CD4-positive, alpha-beta T cell (primary cell): ENCODE results near the gene ARMC10. TPM values are rescaled to one million over a fixed set of nuclear protein-coding genes. Genes with fewer than 3 reads are reported as not detected.
"Not testable (repeated sequence)": the region's sequence is repeated elsewhere in the genome, so short reads cannot be mapped to it uniquely, and the experiment has no call there.

Experiments
- ATAC-seq: fragments of 200-7000 bp; cut with Tn5 transposase; one replicate; pipeline ENCODE4 v1.10.0; 2022; ENCODE audit warnings: mild to moderate bottlenecking; ENCODE audit not compliant: poor library complexity
- CTCF ChIA-PET: fragments of 350-600 bp; sonication (Branson Sonifier 250); formaldehyde crosslinking; loops from one replicate; lab custom pipeline; 2021; ENCODE audit warnings: antibody characterized with exemption, inconsistent platforms; lab: Charles Lee
- POLR2A ChIA-PET: fragments of 350-600 bp; sonication (Branson Sonifier 250); formaldehyde crosslinking; loops from one replicate; lab custom pipeline; 2021; ENCODE audit warnings: antibody characterized with exemption, inconsistent platforms; lab: Charles Lee
- DNase-seq, 14 experiments: peaks; one replicate each; pipeline ENCODE4 v3.0.0-alpha.2; 2013 to 2020; ENCODE audit warnings: mixed read lengths in 2 of 14
- H3K27ac ChIP-seq, 2 donors: one replicate each; pipeline versions ENCODE4 v1.5.1 to v1.7.0; 2013; ENCODE audit warnings: low read length in 2 of 2, low read depth in 1 of 2, mild to moderate bottlenecking in 1 of 2
- H3K27me3 ChIP-seq, 2 experiments: 1 replicate in 1 of 2; 2 replicates in 1 of 2; pipeline versions ENCODE4 v1.6.1 to v1.7.0; 2013; ENCODE audit warnings: low read length in 2 of 2, control low read depth in 1 of 2, mild to moderate bottlenecking in 1 of 2, moderate library complexity in 1 of 2; ENCODE audit not compliant: insufficient read depth in 2 of 2, control insufficient read depth in 1 of 2
- H3K36me3 ChIP-seq: one replicate; pipeline ENCODE4 v1.6.1; 2013; ENCODE audit warnings: low read length, control low read depth; ENCODE audit not compliant: insufficient read depth
- H3K4me1 ChIP-seq: one replicate; pipeline ENCODE4 v1.6.1; 2013; ENCODE audit warnings: low read length, control low read depth; ENCODE audit not compliant: insufficient read depth
- H3K4me3 ChIP-seq: one replicate; pipeline ENCODE4 v1.5.1; 2013; ENCODE audit warnings: mild to moderate bottlenecking, low read length, moderate library complexity
- H3K9me3 ChIP-seq, 2 experiments: 1 replicate in 1 of 2; 2 replicates in 1 of 2; pipeline versions ENCODE4 v1.6.1 to v1.7.0; 2013; ENCODE audit warnings: low read length in 2 of 2, mild to moderate bottlenecking in 2 of 2, control low read depth in 1 of 2, moderate library complexity in 1 of 2; ENCODE audit not compliant: control insufficient read depth in 1 of 2, insufficient read depth in 1 of 2
- H3K27ac Mint-ChIP-seq: one replicate; pipeline ENCODE4 v1.8.0; 2020; ENCODE audit warnings: mixed read lengths
- H3K27me3 Mint-ChIP-seq: one replicate; pipeline ENCODE4 v1.8.0; 2021; ENCODE audit warnings: mixed read lengths
- H3K36me3 Mint-ChIP-seq: one replicate; pipeline ENCODE4 v1.8.0; 2021; ENCODE audit warnings: low read depth, mixed read lengths
- H3K4me1 Mint-ChIP-seq: one replicate; pipeline ENCODE4 v1.8.0; 2021; ENCODE audit warnings: low read depth, mixed read lengths
- H3K4me3 Mint-ChIP-seq: one replicate; pipeline ENCODE4 v1.8.0; 2020; ENCODE audit warnings: mild to moderate bottlenecking, mixed read lengths
- H3K9me3 Mint-ChIP-seq: one replicate; pipeline ENCODE4 v1.8.0; 2020; ENCODE audit warnings: mixed read lengths
- CTCF ChIP-seq: fragments of 200-600 bp; IDR thresholded peaks from one replicate; pipeline ENCODE4 v1.8.0; 2022; ENCODE audit warnings: antibody characterized with exemption, mild to moderate bottlenecking
- intact Hi-C, 2 experiments: fragments of 100-400 bp; cut with DNase I in 1 of 2; cut with micrococcal nuclease in 1 of 2; formaldehyde crosslinking; loops; one replicate each; pipeline versions ENCODE4 v1.15.1 to v1.9.0; 2023 to 2025; cut with DNase I, micrococcal nuclease
- total RNA-seq, 174 experiments: library from RNA in 2 of 174; stranded (reverse) in 2 of 174; gene quantifications; one replicate each; pipeline ENCODE4 v1.2.3 and lab custom pipeline; 2021 to 2026

Gene ARMC10
- total RNA-seq, 2 experiments from 2014 or later, result 6.0 to 6.9 TPM

- no peaks in the 10 kb centered on the region for H3K9me3 Mint-ChIP-seq
- H3K4me3 Mint-ChIP-seq, result no peak overlapping the region
- no peak overlapping the region for H3K27ac Mint-ChIP-seq
- H3K36me3 Mint-ChIP-seq, result peaks cover 63% of the 10 kb centered on the region
- TF ChIP-seq CTCF, result no peak
- Histone ChIP-seq H3K36me3 (peaks cover 33% of the 10 kb centered on the region), H3K27me3 (no peaks in the 10 kb centered on the region), H3K4me1 (no peaks in the 10 kb centered on the region), H3K4me3 (no peak overlapping the region), H3K27ac (no peak overlapping the region), H3K9me3 (no peaks in the 10 kb centered on the region)
- no peaks in the 10 kb centered on the region for H3K27me3 Mint-ChIP-seq
- intact Hi-C loops, result no loop called here
- DNase-seq, result no peak
- CTCF ChIA-PET, result no interaction called here
- POLR2A ChIA-PET, result interaction anchor here (1.7 kb wide), 1 partner anchor 26 kb away, joined by 4 read pairs; the partner anchor contains the start of genes ARMC10 and FBXL13
- no peaks in the 10 kb centered on the region for H3K4me1 Mint-ChIP-seq
- no peak for ATAC-seq
Measured at GRCh38 chr7:103101543-103101942, 26.6 kb downstream of the ARMC10 start.

GRCh38 chr7:103106005-103106702 lies 31.2 kb downstream of the ARMC10 start:
- ATAC-seq, result no peak
- no peaks in the 10 kb centered on the region for H3K27me3 ChIP-seq
- no peak overlapping the region for H3K4me3 ChIP-seq
- peaks cover 3% of the 10 kb centered on the region for H3K9me3 Mint-ChIP-seq
- H3K27ac ChIP-seq, result no peak overlapping the region
- intact Hi-C loops, result no loop called here
- TF ChIP-seq CTCF, result no peak
- no peaks in the 10 kb centered on the region for H3K4me1 ChIP-seq
- DNase-seq, result no peak
- peaks cover 20% of the 10 kb centered on the region for H3K36me3 ChIP-seq
- H3K27ac Mint-ChIP-seq, result no peak overlapping the region
- H3K4me3 Mint-ChIP-seq, result no peak overlapping the region
- peaks cover 80% of the 10 kb centered on the region for H3K36me3 Mint-ChIP-seq
- H3K9me3 ChIP-seq, result no peaks in the 10 kb centered on the region
- H3K4me1 Mint-ChIP-seq, result peaks cover 10% of the 10 kb centered on the region
- POLR2A ChIA-PET, result no interaction called here
- CTCF ChIA-PET, result interaction anchor here (0.6 kb wide), 1 partner anchor 20 kb away, joined by 3 read pairs; no protein-coding TSS in a partner anchor
- H3K27me3 Mint-ChIP-seq, result no peaks in the 10 kb centered on the region

- H3K27ac ChIP-seq, CTCF ChIA-PET, POLR2A ChIA-PET, intact Hi-C loops, H3K9me3 Mint-ChIP-seq, ATAC-seq, H3K4me3 Mint-ChIP-seq, H3K27me3 ChIP-seq, H3K27ac Mint-ChIP-seq, H3K4me1 ChIP-seq, DNase-seq, H3K27me3 Mint-ChIP-seq, H3K9me3 ChIP-seq, H3K4me3 ChIP-seq: not testable (repeated sequence)
- Mint-ChIP-seq H3K4me1 (peaks cover 10% of the 10 kb centered on the region), H3K36me3 (peaks cover 80% of the 10 kb centered on the region)
- peaks cover 20% of the 10 kb centered on the region for H3K36me3 ChIP-seq
Measured at GRCh38 chr7:103106703-103107070, 31.7 kb downstream of the ARMC10 start.

- H3K36me3 Mint-ChIP-seq, result peaks cover 81% of the 10 kb centered on the region
- POLR2A ChIA-PET, result no interaction called here
- DNase-seq, result no peak
- CTCF ChIA-PET, result no interaction called here
- peaks cover 2% of the 10 kb centered on the region for H3K36me3 ChIP-seq
- TF ChIP-seq CTCF, result no peak
- H3K4me3 Mint-ChIP-seq, result no peak overlapping the region
- no peaks in the 10 kb centered on the region for H3K4me1 ChIP-seq
- no peak overlapping the region for H3K27ac Mint-ChIP-seq
- H3K9me3 ChIP-seq, result no peaks in the 10 kb centered on the region
- no peaks in the 10 kb centered on the region for H3K27me3 ChIP-seq
- no peak for ATAC-seq
- H3K4me1 Mint-ChIP-seq, result peaks cover 16% of the 10 kb centered on the region
- no peaks in the 10 kb centered on the region for H3K27me3 Mint-ChIP-seq
- intact Hi-C loops, result no loop called here
- no peak overlapping the region for H3K27ac ChIP-seq
- H3K4me3 ChIP-seq, result no peak overlapping the region
- peaks cover 5% of the 10 kb centered on the region for H3K9me3 Mint-ChIP-seq
Measured at GRCh38 chr7:103113164-103113563, 38.2 kb downstream of the ARMC10 start.
